Activated CD8-positive, alpha-beta T cell treated with anti-CD3 and anti-CD28 coated beads for 36 hours (primary cell): Measurements from ENCODE around the gene RNF32. TPM values are rescaled to one million over a fixed set of nuclear protein-coding genes. Genes with fewer than 3 reads are reported as not detected.

Experiments used
- ATAC-seq: fragments of 200-7000 bp; cut with Tn5 transposase; one replicate; pipeline ENCODE4 v1.10.0; 2021; ENCODE audit warnings: mild to moderate bottlenecking, moderate library complexity
- CTCF ChIA-PET: fragments of 350-600 bp; sonication (Branson Sonifier 250); formaldehyde crosslinking; loops from one replicate; lab custom pipeline; 2021; ENCODE audit warnings: antibody characterized with exemption; lab: Charles Lee
- POLR2A ChIA-PET: fragments of 350-600 bp; sonication (Branson Sonifier 250); formaldehyde crosslinking; loops from one replicate; lab custom pipeline; 2021; ENCODE audit warnings: antibody characterized with exemption; lab: Charles Lee
- DNase-seq: peaks from one replicate; pipeline ENCODE4 v3.0.0-alpha.2; 2020
- H3K27ac Mint-ChIP-seq: one replicate; pipeline ENCODE4 v1.8.0; 2021; ENCODE audit warnings: mild to moderate bottlenecking, mixed read lengths
- H3K27me3 Mint-ChIP-seq: one replicate; pipeline ENCODE4 v1.8.0; 2021; ENCODE audit warnings: mixed read lengths
- H3K36me3 Mint-ChIP-seq: one replicate; pipeline ENCODE4 v1.8.0; 2021; ENCODE audit warnings: low read depth, mixed read lengths
- H3K4me1 Mint-ChIP-seq: one replicate; pipeline ENCODE4 v1.8.0; 2021; ENCODE audit warnings: low read depth, mixed read lengths
- H3K4me3 Mint-ChIP-seq: one replicate; pipeline ENCODE4 v1.8.0; 2021; ENCODE audit warnings: mild to moderate bottlenecking, moderate library complexity, mixed read lengths
- H3K9me3 Mint-ChIP-seq: one replicate; pipeline ENCODE4 v1.8.0; 2021; ENCODE audit warnings: mixed read lengths
- intact Hi-C: fragments of 100-400 bp; cut with micrococcal nuclease; formaldehyde crosslinking; loops from one replicate; pipeline ENCODE4 v1.10.0; 2022
- total RNA-seq, 2 experiments: library from RNA; stranded (reverse); gene quantifications; one replicate each; pipeline ENCODE4 v1.2.3, GENCODE V29; 2021
- TF ChIP-seq, protein P1 (sequence below): fragments of 200-600 bp; IDR thresholded peaks from one replicate; pipeline ENCODE4 v1.8.0; 2022; ENCODE audit warnings: antibody characterized with exemption, mild to moderate bottlenecking

Gene RNF32
- total RNA-seq, 2 experiments from 2014 or later = 0.43 TPM

DNA sequence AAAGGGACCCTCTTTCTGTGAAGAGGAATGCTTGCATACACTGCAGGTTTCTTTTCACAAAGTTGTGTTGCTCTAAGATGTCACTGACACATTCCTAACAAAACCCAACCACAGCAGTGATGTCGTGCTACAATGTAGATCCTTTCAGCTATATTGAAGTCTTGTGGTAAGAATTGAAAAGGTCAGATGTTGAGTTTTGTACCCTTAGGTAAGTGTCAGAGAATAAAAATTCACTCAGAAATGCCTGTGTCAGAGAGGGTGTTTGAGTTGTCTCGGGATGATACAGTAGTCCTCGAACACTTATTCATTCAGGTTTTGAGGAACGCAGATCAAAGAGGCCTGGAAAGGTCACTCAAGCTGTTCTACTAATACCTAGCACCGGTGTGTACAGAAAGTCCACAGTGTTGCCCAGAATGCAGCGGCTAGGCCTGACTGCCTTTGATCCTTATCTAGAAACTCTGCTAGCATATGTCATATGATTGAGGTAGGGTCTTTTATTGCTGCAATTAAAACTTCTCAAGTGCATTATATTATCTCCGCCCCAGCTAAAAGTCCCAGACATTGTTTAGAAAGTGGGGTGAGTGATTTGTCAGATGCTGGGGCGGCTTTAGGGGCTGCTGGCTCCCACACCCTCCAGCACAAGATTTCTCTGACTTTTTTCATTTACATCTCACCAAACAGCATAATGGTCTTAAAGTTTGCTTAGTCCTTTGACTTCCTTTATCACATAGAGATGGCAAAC, 26.0 kb downstream of the RNF32 start:
- intact Hi-C loops = no loop called here
- POLR2A ChIA-PET = no interaction called here
- CTCF ChIA-PET = interaction anchor here (1.1 kb wide), 1 partner anchor 150 kb away, joined by 4 read pairs; no protein-coding TSS in a partner anchor
- H3K36me3 Mint-ChIP-seq = no peaks in the 10 kb centered on the region
- TF ChIP-seq, protein P1, sequence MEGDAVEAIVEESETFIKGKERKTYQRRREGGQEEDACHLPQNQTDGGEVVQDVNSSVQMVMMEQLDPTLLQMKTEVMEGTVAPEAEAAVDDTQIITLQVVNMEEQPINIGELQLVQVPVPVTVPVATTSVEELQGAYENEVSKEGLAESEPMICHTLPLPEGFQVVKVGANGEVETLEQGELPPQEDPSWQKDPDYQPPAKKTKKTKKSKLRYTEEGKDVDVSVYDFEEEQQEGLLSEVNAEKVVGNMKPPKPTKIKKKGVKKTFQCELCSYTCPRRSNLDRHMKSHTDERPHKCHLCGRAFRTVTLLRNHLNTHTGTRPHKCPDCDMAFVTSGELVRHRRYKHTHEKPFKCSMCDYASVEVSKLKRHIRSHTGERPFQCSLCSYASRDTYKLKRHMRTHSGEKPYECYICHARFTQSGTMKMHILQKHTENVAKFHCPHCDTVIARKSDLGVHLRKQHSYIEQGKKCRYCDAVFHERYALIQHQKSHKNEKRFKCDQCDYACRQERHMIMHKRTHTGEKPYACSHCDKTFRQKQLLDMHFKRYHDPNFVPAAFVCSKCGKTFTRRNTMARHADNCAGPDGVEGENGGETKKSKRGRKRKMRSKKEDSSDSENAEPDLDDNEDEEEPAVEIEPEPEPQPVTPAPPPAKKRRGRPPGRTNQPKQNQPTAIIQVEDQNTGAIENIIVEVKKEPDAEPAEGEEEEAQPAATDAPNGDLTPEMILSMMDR = no peak
- DNase-seq (no peak), ATAC-seq (peak; percentile 51)
- H3K27ac Mint-ChIP-seq = no peak overlapping the region
- H3K27me3 Mint-ChIP-seq = no peaks in the 10 kb centered on the region
- H3K4me3 Mint-ChIP-seq = no peak overlapping the region
- no peaks in the 10 kb centered on the region for H3K4me1 Mint-ChIP-seq
- no peaks in the 10 kb centered on the region for H3K9me3 Mint-ChIP-seq

- Mint-ChIP-seq H3K9me3 (no peaks in the 10 kb centered on the region), H3K27me3 (no peaks in the 10 kb centered on the region), H3K27ac (no peak overlapping the region), H3K4me1 (no peaks in the 10 kb centered on the region), H3K4me3 (no peak overlapping the region), H3K36me3 (no peaks in the 10 kb centered on the region)
- intact Hi-C loops = no loop called here
- TF ChIP-seq, protein P1 = no peak
- ChIA-PET POLR2A (no interaction called here), CTCF (interaction anchor here (0.8 to 1.1 kb wide), 2 partner anchors 36 to 150 kb away, joined by 3 to 4 read pairs; no protein-coding TSS in a partner anchor)
- no peak for DNase-seq
- ATAC-seq = no peak
Observed at GRCh38 chr7:156667110-156667426, 26.5 kb downstream of the RNF32 start.

- POLR2A ChIA-PET = no interaction called here
- CTCF ChIA-PET = interaction anchor here (0.8 to 1.1 kb wide), 3 partner anchors 9 to 149 kb away, joined by 3 to 4 read pairs (median 3); no protein-coding TSS in a partner anchor
- ATAC-seq = no peak
- H3K27me3 Mint-ChIP-seq = no peaks in the 10 kb centered on the region
- no peak overlapping the region for H3K27ac Mint-ChIP-seq
- intact Hi-C loops = no loop called here
- H3K36me3 Mint-ChIP-seq = no peaks in the 10 kb centered on the region
- H3K4me1 Mint-ChIP-seq = no peaks in the 10 kb centered on the region
- DNase-seq = no peak
- TF ChIP-seq, protein P1 = no peak
- H3K4me3 Mint-ChIP-seq = no peak overlapping the region
- no peaks in the 10 kb centered on the region for H3K9me3 Mint-ChIP-seq
Observed at GRCh38 chr7:156668130-156668741, 27.7 kb downstream of the RNF32 start.

DNA sequence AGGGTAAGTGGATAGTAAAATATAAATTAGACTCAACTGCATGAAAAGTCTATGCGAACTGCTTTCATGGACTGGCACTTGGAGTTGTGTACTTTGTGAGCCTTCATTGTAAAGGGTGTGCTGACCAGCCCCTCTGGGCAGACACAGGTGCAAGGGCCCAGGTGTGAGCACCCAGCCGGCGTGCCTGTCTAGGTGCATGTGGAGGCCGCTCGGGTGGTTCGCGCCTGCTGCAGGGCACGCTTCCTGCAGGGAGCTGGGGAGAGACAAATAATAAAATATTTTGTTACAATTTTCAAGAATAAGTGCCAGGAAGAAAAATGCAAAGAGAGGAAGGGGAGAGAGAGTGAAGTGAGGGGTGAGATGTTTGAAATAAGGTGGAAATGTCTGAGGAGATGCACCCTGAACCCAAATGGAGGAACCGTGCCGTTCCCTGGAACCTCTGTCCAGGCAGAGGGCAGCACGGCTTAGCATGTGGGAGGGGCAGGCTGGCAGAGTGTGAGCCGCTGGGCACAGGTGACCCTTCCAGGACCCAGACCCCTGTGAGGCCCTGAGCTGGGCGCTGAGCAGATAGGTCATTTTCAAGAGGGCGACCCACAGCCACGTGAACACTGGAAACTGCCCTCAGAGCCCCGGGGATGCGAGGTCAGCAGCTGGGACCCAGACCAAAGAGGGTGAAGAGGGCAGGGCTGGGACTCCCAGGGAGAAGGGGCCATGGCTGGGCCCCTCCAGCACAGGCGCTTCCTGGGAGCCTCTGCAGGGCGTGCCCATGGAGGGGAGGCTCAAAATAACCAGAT, 28.7 kb downstream of the RNF32 start:
- H3K27ac Mint-ChIP-seq = no peak overlapping the region
- no peak overlapping the region for H3K4me3 Mint-ChIP-seq
- POLR2A ChIA-PET = no interaction called here
- H3K4me1 Mint-ChIP-seq = no peaks in the 10 kb centered on the region
- DNase-seq = no peak
- H3K27me3 Mint-ChIP-seq = no peaks in the 10 kb centered on the region
- intact Hi-C loops = no loop called here
- no peaks in the 10 kb centered on the region for H3K36me3 Mint-ChIP-seq
- TF ChIP-seq, protein P1 = no peak
- ATAC-seq = no peak
- no peaks in the 10 kb centered on the region for H3K9me3 Mint-ChIP-seq
- CTCF ChIA-PET = no interaction called here
